Measurements from ENCODE around the gene SYT13. TPM values are rescaled to one million over a fixed set of nuclear protein-coding genes. Genes with fewer than 3 reads are reported as not detected.
A peak's percentile ranks its signal among the peaks of the same experiment; 100 is the strongest.

SYT13 gene
- total RNA-seq, 1 experiment from 2014 or later, result 4.3 TPM

- Mint-ChIP-seq H3K27me3 (ENCODE audit: low read depth) (peaks cover 19% of the 10 kb centered on the region), H3K36me3 (ENCODE audit: insufficient read depth in 1 of 3, low read depth in 3 of 3) (no peaks in the 10 kb centered on the region)
These were observed 35.5 kb upstream of the SYT13 start for GRCh38 chr11:45321669-45322068.

More at GRCh38 chr11:45321669-45322068, 35.5 kb upstream of the SYT13 start:
- no peak overlapping the region for H4K91ac ChIP-seq (ENCODE audit: insufficient read length, low read depth, low read length)
- no peak overlapping the region; a peak in 1 of 5 replicates for H3K4me3 Mint-ChIP-seq
- H2AK5ac ChIP-seq (ENCODE audit: insufficient read length, low read length), result no peak overlapping the region
- no peak overlapping the region for H3K56ac ChIP-seq (ENCODE audit: insufficient read length, low read depth, low read length)
- H2BK15ac ChIP-seq (ENCODE audit: low read depth, low read length), result no peak overlapping the region
- no peaks in the 10 kb centered on the region for H3K79me1 ChIP-seq (ENCODE audit: insufficient read depth, low read depth, low read length, poor library complexity, severe bottlenecking)
- no peak overlapping the region for H3K9ac ChIP-seq (ENCODE audit: extremely low read depth, insufficient read length, low read length)
- H4K5ac ChIP-seq (ENCODE audit: insufficient read length, low read depth, low read length), result no peak overlapping the region
- DNase-seq, result no peak
- no peak overlapping the region for H2AFZ ChIP-seq (ENCODE audit: low read length)
- H3K14ac ChIP-seq (ENCODE audit: insufficient read depth, low read length), result no peak overlapping the region
- no CpG with 5 or more reads among the region's 7 CpGs for WGBS (ENCODE audit: extremely low coverage, insufficient read length, low lambda C conversion rate)
- H3K9me3 ChIP-seq (ENCODE audit: control insufficient read depth, low read depth, low read length), result no peaks in the 10 kb centered on the region
- H3K27me3 ChIP-seq (ENCODE audit: insufficient read depth, low read length), result no peaks in the 10 kb centered on the region
- H2BK120ac ChIP-seq (ENCODE audit: low read depth, low read length, poor library complexity, severe bottlenecking), result no peak overlapping the region
- no peaks in the 10 kb centered on the region for H4K20me1 ChIP-seq (ENCODE audit: control insufficient read depth, insufficient read depth, insufficient read length)
- H3K27ac ChIP-seq (ENCODE audit: insufficient read length, low read depth, low read length), result no peak overlapping the region
- peak overlapping the region in 1 of 3 experiments; percentile 13; a peak in 1 of 7 replicates for H3K27ac Mint-ChIP-seq
- H3K18ac ChIP-seq (ENCODE audit: insufficient read length, low read depth, low read length), result no peak overlapping the region
- H3K79me2 ChIP-seq (ENCODE audit: insufficient read depth, low read length), result no peaks in the 10 kb centered on the region
- no peak overlapping the region for H2BK12ac ChIP-seq (ENCODE audit: insufficient read length, low read depth, low read length)
- no peaks in the 10 kb centered on the region for H3K23me2 ChIP-seq (ENCODE audit: insufficient read length, low read depth, low read length, poor library complexity, severe bottlenecking)
- no peak overlapping the region for H3K4me2 ChIP-seq (ENCODE audit: insufficient read depth, insufficient read length, low read length)
- no peak overlapping the region for H4K8ac ChIP-seq (replicated peaks; ENCODE audit: insufficient read length, low read depth, low read length)
- no peak overlapping the region for H2BK20ac ChIP-seq (ENCODE audit: low read depth, low read length, poor library complexity, severe bottlenecking)
- H3K4me1 ChIP-seq (ENCODE audit: insufficient read depth, low read length), result no peaks in the 10 kb centered on the region
- H3T11ph ChIP-seq (ENCODE audit: low read length), result no peak overlapping the region
- no peak overlapping the region for H3K23ac ChIP-seq (ENCODE audit: insufficient read length, low read depth, low read length)
- peaks cover 0 to 1% of the 10 kb centered on the region in 2 experiments; a peak in 1 of 5 replicates for H3K9me3 Mint-ChIP-seq
- no peak overlapping the region for H3K4ac ChIP-seq (ENCODE audit: low read depth, low read length)
- no peak for TF ChIP-seq CTCF (conservative IDR thresholded peaks at IDR 0.05)
- no peak overlapping the region for H2BK5ac ChIP-seq (ENCODE audit: insufficient read length, low read length)
- no peaks in the 10 kb centered on the region; a peak in 1 of 4 replicates for H3K4me1 Mint-ChIP-seq
